Progenitor cell of endocrine pancreas (in vitro differentiated cells): Measurements from ENCODE around the gene RANBP9. TPM values are rescaled to one million over a fixed set of nuclear protein-coding genes. Genes with fewer than 3 reads are reported as not detected.

Source experiments
- DNase-seq: peaks from one replicate; pipeline ENCODE4 v3.0.0; 2021; ENCODE audit warnings: low spot score; ENCODE audit not compliant: unreplicated experiment
- H3K27ac Mint-ChIP-seq: 2 replicates; pipeline ENCODE4 v1.8.0; 2021; ENCODE audit warnings: mild to moderate bottlenecking, moderate library complexity, mixed read lengths
- H3K27me3 Mint-ChIP-seq: 2 replicates; pipeline ENCODE4 v1.8.0; 2021; ENCODE audit warnings: mixed read lengths
- H3K36me3 Mint-ChIP-seq: 2 replicates; pipeline ENCODE4 v1.8.0; 2022; ENCODE audit warnings: mixed read lengths; ENCODE audit not compliant: insufficient read depth
- H3K4me1 Mint-ChIP-seq: 2 replicates; pipeline ENCODE4 v1.8.0; 2021; ENCODE audit warnings: low read depth, mixed read lengths
- H3K4me3 Mint-ChIP-seq: 2 replicates; pipeline ENCODE4 v1.8.0; 2021; ENCODE audit warnings: low read depth, mild to moderate bottlenecking, moderate library complexity, mixed read lengths
- H3K9me3 Mint-ChIP-seq: 2 replicates; pipeline ENCODE4 v1.8.0; 2021; ENCODE audit warnings: low read depth, mixed read lengths
- CTCF ChIP-seq: fragments of 200-600 bp; sonication (generic); IDR thresholded peaks from one replicate; pipeline ENCODE4 v1.5.0; 2021; ENCODE audit warnings: antibody characterized with exemption, mild to moderate bottlenecking; ENCODE audit not compliant: unreplicated experiment
- long read RNA-seq: library from polyadenylated mRNA; unstranded; transcript quantifications from one replicate; pipeline ENCODE4 v2.0.0, GENCODE V29; 2020
- total RNA-seq: library from RNA; stranded (reverse); gene quantifications from 2 replicates; pipeline ENCODE4 v1.2.1, GENCODE V29; 2021

Gene RANBP9
- total RNA-seq: 58.4 and 59.7 TPM in 2 replicates
- long read RNA-seq, partial matches to known transcripts: 15 of 71 reads
- long read RNA-seq, other reads (novel, unspliced or antisense): 53 of 71 reads

- no peak for TF ChIP-seq CTCF
- Mint-ChIP-seq H3K4me1 (peaks cover 31% of the 10 kb centered on the region), H3K36me3 (peaks cover 6% of the 10 kb centered on the region), H3K27me3 (no peaks in the 10 kb centered on the region), H3K27ac (peak within 1 kb of the TSS; percentile 99), H3K9me3 (peaks cover 4% of the 10 kb centered on the region), H3K4me3 (peak within 1 kb of the TSS; percentile 95)
- DNase-seq: peak; percentile 78
Observed at GRCh38 chr6:13711733-13712598, at the start of gene RANBP9. Gene RANBP9 (minus strand): TSS chr6:13711835. CDS start chr6:13711505, 330 bp downstream.

GRCh38 chr6:13760307-13761304, 49.0 kb upstream of the RANBP9 start:
- TF ChIP-seq CTCF: no peak
- H3K9me3 Mint-ChIP-seq: no peaks in the 10 kb centered on the region
- no peak overlapping the region for H3K27ac Mint-ChIP-seq
- no peaks in the 10 kb centered on the region for H3K36me3 Mint-ChIP-seq
- no peak for DNase-seq
- peaks cover under 1% of the 10 kb centered on the region for H3K27me3 Mint-ChIP-seq
- no peak overlapping the region for H3K4me3 Mint-ChIP-seq
- H3K4me1 Mint-ChIP-seq: peaks cover 4% of the 10 kb centered on the region

GRCh38 chr6:13759025-13759424, 47.4 kb upstream of the RANBP9 start:
- Mint-ChIP-seq H3K27ac (no peak overlapping the region), H3K4me3 (no peak overlapping the region), H3K4me1 (peaks cover 4% of the 10 kb centered on the region), H3K9me3 (no peaks in the 10 kb centered on the region), H3K27me3 (no peaks in the 10 kb centered on the region), H3K36me3 (no peaks in the 10 kb centered on the region)
- no peak for DNase-seq
- TF ChIP-seq CTCF: no peak

GRCh38 chr6:13754644-13755043, 43.0 kb upstream of the RANBP9 start:
- H3K4me1 Mint-ChIP-seq: no peaks in the 10 kb centered on the region
- DNase-seq: no peak
- H3K36me3 Mint-ChIP-seq: no peaks in the 10 kb centered on the region
- no peak for TF ChIP-seq CTCF
- no peaks in the 10 kb centered on the region for H3K9me3 Mint-ChIP-seq
- no peak overlapping the region for H3K27ac Mint-ChIP-seq
- no peaks in the 10 kb centered on the region for H3K27me3 Mint-ChIP-seq
- H3K4me3 Mint-ChIP-seq: no peak overlapping the region

GRCh38 chr6:13743736-13744127, 32.1 kb upstream of the RANBP9 start:
- no peak for TF ChIP-seq CTCF
- H3K4me3 Mint-ChIP-seq: no peak overlapping the region
- no peaks in the 10 kb centered on the region for H3K9me3 Mint-ChIP-seq
- no peaks in the 10 kb centered on the region for H3K36me3 Mint-ChIP-seq
- H3K27me3 Mint-ChIP-seq: no peaks in the 10 kb centered on the region
- H3K27ac Mint-ChIP-seq: no peak overlapping the region
- H3K4me1 Mint-ChIP-seq: no peaks in the 10 kb centered on the region
- no peak for DNase-seq
